ENCODE results near the gene WDR6.

DNA sequence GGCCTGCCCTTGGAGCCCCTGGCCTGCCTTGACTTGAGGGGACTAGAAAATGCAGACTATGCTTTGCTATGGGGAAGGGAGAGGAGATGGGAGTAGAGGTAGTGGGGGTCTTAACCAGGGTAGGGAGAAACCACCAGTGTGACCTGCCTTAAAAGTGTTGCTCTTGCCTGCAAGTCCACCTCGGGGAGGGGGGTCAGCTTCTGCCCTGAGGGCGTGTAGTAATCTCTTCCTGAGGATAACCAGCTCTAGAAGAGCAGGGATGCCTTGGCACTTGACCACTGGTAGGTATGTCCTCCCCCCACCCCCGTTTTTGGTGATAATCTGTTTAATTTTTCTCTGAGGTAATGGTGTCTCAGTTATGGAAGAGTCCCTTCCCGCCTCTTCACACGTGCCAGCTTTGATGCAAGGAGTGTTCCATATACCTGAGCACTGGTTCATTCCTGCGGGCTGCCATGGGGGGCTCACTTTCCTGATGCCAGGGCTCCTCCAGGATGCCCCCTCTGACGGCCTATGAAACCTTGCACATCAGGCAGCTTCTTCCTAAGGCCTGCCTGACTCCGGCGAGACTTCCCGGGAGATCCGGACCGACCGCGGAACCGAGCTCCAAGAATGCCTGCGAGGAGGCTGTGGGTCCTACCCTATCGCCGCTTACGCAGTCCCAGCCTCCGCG, 17.9 kb upstream of the WDR6 start:
- TF ChIP-seq, protein P1, sequence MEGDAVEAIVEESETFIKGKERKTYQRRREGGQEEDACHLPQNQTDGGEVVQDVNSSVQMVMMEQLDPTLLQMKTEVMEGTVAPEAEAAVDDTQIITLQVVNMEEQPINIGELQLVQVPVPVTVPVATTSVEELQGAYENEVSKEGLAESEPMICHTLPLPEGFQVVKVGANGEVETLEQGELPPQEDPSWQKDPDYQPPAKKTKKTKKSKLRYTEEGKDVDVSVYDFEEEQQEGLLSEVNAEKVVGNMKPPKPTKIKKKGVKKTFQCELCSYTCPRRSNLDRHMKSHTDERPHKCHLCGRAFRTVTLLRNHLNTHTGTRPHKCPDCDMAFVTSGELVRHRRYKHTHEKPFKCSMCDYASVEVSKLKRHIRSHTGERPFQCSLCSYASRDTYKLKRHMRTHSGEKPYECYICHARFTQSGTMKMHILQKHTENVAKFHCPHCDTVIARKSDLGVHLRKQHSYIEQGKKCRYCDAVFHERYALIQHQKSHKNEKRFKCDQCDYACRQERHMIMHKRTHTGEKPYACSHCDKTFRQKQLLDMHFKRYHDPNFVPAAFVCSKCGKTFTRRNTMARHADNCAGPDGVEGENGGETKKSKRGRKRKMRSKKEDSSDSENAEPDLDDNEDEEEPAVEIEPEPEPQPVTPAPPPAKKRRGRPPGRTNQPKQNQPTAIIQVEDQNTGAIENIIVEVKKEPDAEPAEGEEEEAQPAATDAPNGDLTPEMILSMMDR (IDR thresholded peaks at IDR 0.05; ENCODE audit: insufficient read depth, low read length, poor library complexity, severe bottlenecking) = no peak
- no peak for TF ChIP-seq EZH2phosphoT487 (conservative IDR thresholded peaks at IDR 0.05; ENCODE audit: low read length)
